Right atrium auricular region (tissue), 2 donors: ENCODE data around the gene MOB3A. TPM values are rescaled to one million over a fixed set of nuclear protein-coding genes. Genes with fewer than 3 reads are reported as not detected.

ENCODE experiments used
- DNase-seq: peaks from one replicate; pipeline ENCODE4 v3.0.0-alpha.2; 2019; ENCODE audit warnings: low spot score
- H3K27ac ChIP-seq, 2 donors: fragments of 200-600 bp; sonication (generic); 1 replicate in 1 of 2; 2 replicates in 1 of 2; pipeline ENCODE4 v1.5.1; 2016 to 2019
- H3K27me3 ChIP-seq, 2 donors: fragments of 200-600 bp; sonication (generic); one replicate each; pipeline versions ENCODE4 v1.5.1 to v1.6.0; 2017 to 2019
- H3K36me3 ChIP-seq: fragments of 200-600 bp; sonication (generic); one replicate; pipeline ENCODE4 v1.5.1; 2016
- H3K4me1 ChIP-seq, 2 donors: fragments of 200-600 bp; sonication (generic); one replicate each; pipeline versions ENCODE4 v1.5.1 to v1.6.0; 2017 to 2019
- H3K4me3 ChIP-seq, 2 donors: fragments of 200-600 bp; sonication (generic); 1 replicate in 1 of 2; 2 replicates in 1 of 2; pipeline ENCODE4 v1.5.1; 2017 to 2019; ENCODE audit warnings: mild to moderate bottlenecking in 1 of 2, moderate library complexity in 1 of 2
- H3K9me3 ChIP-seq, 2 donors: fragments of 200-600 bp; sonication (generic); one replicate each; pipeline ENCODE4 v1.5.1; 2019
- total RNA-seq, 2 donors: library from RNA; depleted of rRNA; stranded (reverse); fragments of >200 nt; gene quantifications; one replicate each; pipeline ENCODE4 v1.1.0, GENCODE V29; 2016
- TF ChIP-seq, protein P1 (sequence below), 2 donors: fragments of 200-600 bp; sonication (generic); IDR thresholded peaks; one replicate each; pipeline ENCODE4 v1.5.1; 2019; ENCODE audit warnings: antibody characterized with exemption in 2 of 2

The MOB3A gene
- total RNA-seq, 2 donors from 2014 or later, result 19.7 to 29.4 TPM

DNA sequence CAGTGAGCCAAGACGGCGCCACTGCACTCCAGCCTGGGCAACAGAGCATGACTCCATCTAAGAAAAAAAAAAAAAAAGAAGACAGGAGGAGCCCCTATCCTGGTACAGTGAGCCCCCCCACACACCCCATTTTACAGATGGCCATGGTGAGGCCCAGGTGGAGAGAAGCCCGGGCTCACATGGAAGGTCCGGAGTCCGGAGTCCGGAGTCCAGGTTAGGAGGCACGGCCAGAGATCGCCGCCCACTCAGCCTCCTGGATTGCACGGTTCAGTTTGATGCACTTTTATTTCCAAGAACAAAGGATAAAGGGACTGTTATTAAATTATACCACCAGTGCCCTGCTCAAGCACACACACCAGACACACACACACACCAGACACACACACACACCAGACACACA, 69.4 kb downstream of the MOB3A start:
- Histone ChIP-seq H3K27me3 (no peaks in the 10 kb centered on the region), H3K36me3 (no peaks in the 10 kb centered on the region), H3K4me1 (peaks cover 0 to 24% of the 10 kb centered on the region in 2 donors), H3K9me3 (peaks cover 0 to 3% of the 10 kb centered on the region in 2 donors), H3K27ac (no peak overlapping the region), H3K4me3 (no peak overlapping the region)
- DNase-seq, result no peak
- TF ChIP-seq, protein P1, sequence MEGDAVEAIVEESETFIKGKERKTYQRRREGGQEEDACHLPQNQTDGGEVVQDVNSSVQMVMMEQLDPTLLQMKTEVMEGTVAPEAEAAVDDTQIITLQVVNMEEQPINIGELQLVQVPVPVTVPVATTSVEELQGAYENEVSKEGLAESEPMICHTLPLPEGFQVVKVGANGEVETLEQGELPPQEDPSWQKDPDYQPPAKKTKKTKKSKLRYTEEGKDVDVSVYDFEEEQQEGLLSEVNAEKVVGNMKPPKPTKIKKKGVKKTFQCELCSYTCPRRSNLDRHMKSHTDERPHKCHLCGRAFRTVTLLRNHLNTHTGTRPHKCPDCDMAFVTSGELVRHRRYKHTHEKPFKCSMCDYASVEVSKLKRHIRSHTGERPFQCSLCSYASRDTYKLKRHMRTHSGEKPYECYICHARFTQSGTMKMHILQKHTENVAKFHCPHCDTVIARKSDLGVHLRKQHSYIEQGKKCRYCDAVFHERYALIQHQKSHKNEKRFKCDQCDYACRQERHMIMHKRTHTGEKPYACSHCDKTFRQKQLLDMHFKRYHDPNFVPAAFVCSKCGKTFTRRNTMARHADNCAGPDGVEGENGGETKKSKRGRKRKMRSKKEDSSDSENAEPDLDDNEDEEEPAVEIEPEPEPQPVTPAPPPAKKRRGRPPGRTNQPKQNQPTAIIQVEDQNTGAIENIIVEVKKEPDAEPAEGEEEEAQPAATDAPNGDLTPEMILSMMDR (IDR thresholded peaks at IDR 0.05), result no peak

DNA sequence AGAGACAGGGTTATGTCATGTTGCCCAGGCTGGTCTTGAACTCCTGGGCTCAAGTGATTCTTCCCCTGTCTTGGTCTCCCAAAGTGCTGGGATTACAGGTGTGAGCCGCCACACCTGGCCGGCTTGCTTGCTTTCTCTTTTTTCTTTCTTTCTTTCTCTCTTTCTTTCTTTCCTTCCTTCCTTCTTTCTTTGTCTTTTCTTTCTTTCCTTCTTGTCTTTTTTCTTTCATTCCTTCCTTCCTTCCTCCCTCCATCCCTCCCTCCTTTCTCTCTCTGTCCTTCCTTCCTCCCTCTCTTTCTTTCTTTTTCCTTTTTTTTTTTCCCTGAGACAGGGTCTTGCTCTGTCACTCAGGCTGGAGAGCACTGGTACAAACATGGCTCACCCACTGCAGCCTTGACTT, 73.8 kb downstream of the MOB3A start:
- no peaks in the 10 kb centered on the region for H3K27me3 ChIP-seq
- no peak for DNase-seq
- H3K4me1 ChIP-seq, result peaks cover 0 to 3% of the 10 kb centered on the region in 2 donors
- TF ChIP-seq, protein P1 (IDR thresholded peaks at IDR 0.05), result no peak
- H3K36me3 ChIP-seq, result no peaks in the 10 kb centered on the region
- H3K27ac ChIP-seq, result no peak overlapping the region
- H3K4me3 ChIP-seq, result no peak overlapping the region
- peaks cover 0 to 3% of the 10 kb centered on the region in 2 donors for H3K9me3 ChIP-seq

DNA sequence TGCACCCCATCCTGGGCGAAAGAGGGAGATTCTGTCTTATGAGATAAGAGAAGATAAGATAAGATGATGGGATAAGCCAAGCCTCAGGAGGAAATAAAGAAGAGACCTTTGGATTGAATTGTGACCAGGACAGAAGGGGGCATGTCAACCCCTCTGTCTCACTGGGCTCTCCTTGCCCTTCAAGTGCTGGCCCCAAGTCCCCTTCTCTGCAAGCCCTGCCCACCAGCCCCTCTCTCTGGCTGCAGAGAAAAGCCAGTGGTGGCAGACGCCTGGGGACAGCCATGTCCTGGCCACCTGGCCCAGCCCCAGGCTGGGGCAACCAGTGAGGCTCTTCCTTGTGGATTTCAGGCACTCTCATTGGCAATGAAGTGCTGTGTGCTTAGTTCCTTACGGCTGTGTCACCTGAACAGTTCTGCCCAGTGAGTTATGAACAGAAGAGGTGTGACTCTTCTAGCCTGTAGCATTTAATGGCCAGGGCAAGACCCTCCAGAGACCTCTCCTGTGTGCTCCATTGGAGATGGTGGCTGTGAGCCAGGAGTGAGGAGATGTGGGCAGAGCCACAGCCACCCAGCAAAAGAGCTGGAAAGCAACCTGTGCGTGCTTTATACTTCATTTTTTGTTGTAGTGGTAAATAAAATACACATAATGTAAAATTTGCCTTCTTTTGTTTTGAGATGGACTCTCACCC, 74.5 kb downstream of the MOB3A start:
- TF ChIP-seq, protein P1 (IDR thresholded peaks at IDR 0.05), result no peak
- Histone ChIP-seq H3K36me3 (no peaks in the 10 kb centered on the region), H3K4me1 (peaks cover 0 to 3% of the 10 kb centered on the region in 2 donors), H3K4me3 (no peak overlapping the region), H3K27me3 (no peaks in the 10 kb centered on the region), H3K9me3 (peaks cover 0 to 3% of the 10 kb centered on the region in 2 donors), H3K27ac (no peak overlapping the region)
- DNase-seq, result no peak

Other genes with a start within 250 kb of the MOB3A start
- 10 to 100 TPM in 1 of 2 donors, 1 to 10 TPM in 1; 9.6 to 12.1 TPM for gene REXO1, start 247.8 kb downstream of the MOB3A start, total RNA-seq
- 1 to 10 TPM; 4.4 to 5.6 TPM for gene KLF16, start 232.7 kb downstream of the MOB3A start, total RNA-seq
- gene ABHD17A, start 210.8 kb downstream of the MOB3A start, total RNA-seq, result 10 to 100 TPM; 92.6 to 99.5 TPM
- 1 to 10 TPM; 1.7 to 4.0 TPM for gene ADAT3, start 190.9 kb downstream of the MOB3A start, total RNA-seq
- gene SCAMP4, start 190.9 kb downstream of the MOB3A start, total RNA-seq, result 10 to 100 TPM; 35.0 to 42.1 TPM
- gene CSNK1G2, start 155.2 kb downstream of the MOB3A start, total RNA-seq, result 10 to 100 TPM; 29.0 to 35.8 TPM
- gene BTBD2, start 80.6 kb downstream of the MOB3A start, total RNA-seq, result 10 to 100 TPM; 54.8 to 55.9 TPM
- 100 to 1,000 TPM in 1 of 2 donors, 10 to 100 TPM in 1; 90.3 to 107 TPM for gene MKNK2, start 45.1 kb downstream of the MOB3A start, total RNA-seq
- gene IZUMO4, start 589 bp upstream of the MOB3A start, total RNA-seq, result 1 to 10 TPM in 1 of 2 donors, under 1 TPM in 1; 0.67 to 1.4 TPM
- 10 to 100 TPM; 82.7 to 95.8 TPM for gene AP3D1, start 55.2 kb upstream of the MOB3A start, total RNA-seq
- gene DOT1L, start 67.6 kb upstream of the MOB3A start, total RNA-seq, result 10 to 100 TPM in 1 of 2 donors, 1 to 10 TPM in 1; 6.7 to 10.3 TPM
- 10 to 100 TPM; 44.1 to 53.0 TPM for gene PLEKHJ1, start 140.0 kb upstream of the MOB3A start, total RNA-seq
- gene SF3A2, start 140.5 kb upstream of the MOB3A start, total RNA-seq, result 10 to 100 TPM; 17.3 to 30.4 TPM
- gene AMH, start 153.0 kb upstream of the MOB3A start, total RNA-seq, result under 1 TPM in 1 of 2 donors, not detected in 1; 0.98 TPM
- under 1 TPM in 1 of 2 donors, not detected in 1; 0.39 TPM for gene JSRP1, start 160.1 kb upstream of the MOB3A start, total RNA-seq
- 1 to 10 TPM; 1.5 to 1.9 TPM for gene PEAK3, start 185.8 kb upstream of the MOB3A start, total RNA-seq
- gene LINGO3, start 211.8 kb upstream of the MOB3A start, total RNA-seq, result not detected
- 100 to 1,000 TPM in 1 of 2 donors, 10 to 100 TPM in 1; 38.6 to 104 TPM for gene LSM7, start 232.3 kb upstream of the MOB3A start, total RNA-seq
- 10 to 100 TPM; 16.7 to 19.8 TPM for gene SPPL2B, start 232.4 kb upstream of the MOB3A start, total RNA-seq